Measurements from ENCODE around the gene IBA57.

GRCh38 chr1:228147151-228147693 is 18.4 kb upstream of the IBA57 start:
- TF ChIP-seq POLR2A (IDR thresholded peaks at IDR 0.05; ENCODE audit: low read length): no peak
- no peak for TF ChIP-seq MAFK (IDR thresholded peaks at IDR 0.05; ENCODE audit: partially characterized antibody)
- TF ChIP-seq CTCF (IDR thresholded peaks at IDR 0.05): no peak
- no peak for TF ChIP-seq HDAC2 (IDR thresholded peaks at IDR 0.05)
- TF ChIP-seq RFX5 (IDR thresholded peaks at IDR 0.05): no peak
- TF ChIP-seq EP300 (IDR thresholded peaks at IDR 0.05): no peak
- no peak for TF ChIP-seq TFCP2L1 (CRISPR knock-in tag; IDR thresholded peaks at IDR 0.05)
- TF ChIP-seq ATOH8 (CRISPR knock-in tag; IDR thresholded peaks at IDR 0.05; ENCODE audit: low read depth): no peak
- no peak for TF ChIP-seq USF2 (IDR thresholded peaks at IDR 0.05)
- TF ChIP-seq FOXS1 (CRISPR knock-in tag; IDR thresholded peaks at IDR 0.05): no peak
- TF ChIP-seq ESRRA (IDR thresholded peaks at IDR 0.05; ENCODE audit: borderline replicate concordance, low read length): no peak
- TF ChIP-seq GATA3 (IDR thresholded peaks at IDR 0.05; ENCODE audit: borderline replicate concordance): no peak

Measured in A549 (cell line).